Activated B cell treated with CpG ODN at 0.5 μM for 24 hours (primary cell): ENCODE results near the gene TTC27. TPM values are rescaled to one million over a fixed set of nuclear protein-coding genes. Genes with fewer than 3 reads are reported as not detected.
A peak's percentile ranks its signal among the peaks of the same experiment; 100 is the strongest.

ENCODE experiments used
- ATAC-seq: fragments of 200-7000 bp; cut with Tn5 transposase; one replicate; pipeline ENCODE4 v1.10.0; 2021; ENCODE audit warnings: low read depth, mild to moderate bottlenecking, moderate library complexity
- CTCF ChIA-PET: fragments of 350-600 bp; sonication (Branson Sonifier 250); formaldehyde crosslinking; loops from one replicate; lab custom pipeline; 2021; ENCODE audit warnings: antibody characterized with exemption; lab: Charles Lee
- POLR2A ChIA-PET: fragments of 350-600 bp; sonication (Branson Sonifier 250); formaldehyde crosslinking; loops from one replicate; lab custom pipeline; 2021; ENCODE audit warnings: antibody characterized with exemption; lab: Charles Lee
- DNase-seq: peaks from one replicate; pipeline ENCODE4 v3.0.0; 2022
- H3K27ac Mint-ChIP-seq: one replicate; pipeline ENCODE4 v1.8.0; 2020; ENCODE audit warnings: mixed read lengths
- H3K27me3 Mint-ChIP-seq: one replicate; pipeline ENCODE4 v1.8.0; 2021; ENCODE audit warnings: mixed read lengths
- H3K36me3 Mint-ChIP-seq: one replicate; pipeline ENCODE4 v1.8.0; 2021; ENCODE audit warnings: low read depth, mixed read lengths
- H3K4me1 Mint-ChIP-seq: one replicate; pipeline ENCODE4 v1.8.0; 2021; ENCODE audit warnings: mixed read lengths
- H3K4me3 Mint-ChIP-seq: one replicate; pipeline ENCODE4 v1.8.0; 2020; ENCODE audit warnings: mild to moderate bottlenecking, mixed read lengths
- H3K9me3 Mint-ChIP-seq: one replicate; pipeline ENCODE4 v1.8.0; 2020; ENCODE audit warnings: mixed read lengths
- intact Hi-C: fragments of 100-400 bp; cut with micrococcal nuclease; formaldehyde crosslinking; loops from one replicate; pipeline ENCODE4 v1.15.1; 2024
- total RNA-seq: library from RNA; stranded (reverse); gene quantifications from 2 replicates; pipeline ENCODE4 v1.2.3, GENCODE V29; 2022
- TF ChIP-seq, protein P1 (sequence below): fragments of 200-600 bp; IDR thresholded peaks from one replicate; pipeline ENCODE4 v1.8.0; 2022; ENCODE audit warnings: antibody characterized with exemption, mild to moderate bottlenecking

Gene TTC27
- total RNA-seq = 34.8 and 36.3 TPM in 2 replicates

DNA sequence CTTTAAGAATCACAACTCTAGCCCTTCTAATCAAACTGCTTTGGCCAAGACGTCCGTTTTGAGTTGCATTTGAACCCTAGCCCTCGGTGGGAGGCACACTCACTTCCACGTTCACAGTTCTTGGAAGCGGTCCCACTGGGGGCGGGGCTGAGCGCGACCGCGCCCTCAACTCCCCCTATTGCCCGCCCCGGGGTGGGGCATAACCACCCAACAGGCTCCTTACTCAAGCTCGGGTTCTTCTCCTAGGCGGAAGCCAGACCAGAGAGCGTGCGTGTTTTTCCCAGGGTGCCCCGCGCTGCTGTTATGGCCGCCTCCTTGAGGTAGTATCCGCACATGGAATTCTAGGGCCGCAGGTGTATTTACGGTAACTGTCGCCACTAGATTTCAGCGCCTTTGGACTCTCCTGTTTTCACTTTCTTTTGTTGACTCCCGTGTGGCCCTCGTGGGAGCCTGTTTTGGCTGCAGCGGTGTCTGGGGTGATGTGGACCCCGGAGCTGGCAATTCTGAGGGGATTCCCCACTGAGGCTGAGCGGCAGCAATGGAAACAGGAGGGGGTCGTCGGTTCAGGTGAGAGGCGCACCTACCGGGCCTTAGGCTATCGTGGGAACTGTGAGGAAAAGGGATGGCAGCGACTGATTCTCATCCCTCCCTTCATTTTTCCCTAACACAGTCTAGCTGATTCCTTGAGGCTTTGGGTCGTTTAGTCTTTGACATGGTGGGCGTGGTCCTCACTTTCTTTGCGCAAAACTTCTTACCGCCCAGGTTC lies at the start of gene TTC27:
Gene TTC27 (plus strand): TSS at position 237 of the 766 bp plus-strand sequence. CDS start 243 bp downstream, at position 480.
- ChIA-PET CTCF (interaction anchor here (0.6 to 1.5 kb wide), 2 partner anchors 20 to 956 kb away, joined by 4 read pairs; no protein-coding TSS in a partner anchor), POLR2A (interaction anchor here (0.6 to 1.5 kb wide), 6 partner anchors 8 to 971 kb away, joined by 3 to 16 read pairs (median 4); partner anchors contain the start of gene FAM98A)
- Mint-ChIP-seq H3K9me3 (no peaks in the 10 kb centered on the region), H3K27me3 (no peaks in the 10 kb centered on the region), H3K4me3 (peak within 1 kb of the TSS; percentile 97), H3K4me1 (peaks cover 27% of the 10 kb centered on the region), H3K27ac (peak within 1 kb of the TSS; percentile 93), H3K36me3 (peaks cover 32% of the 10 kb centered on the region)
- DNase-seq (peak; percentile 93), ATAC-seq (peak; percentile 100)
- TF ChIP-seq, protein P1, sequence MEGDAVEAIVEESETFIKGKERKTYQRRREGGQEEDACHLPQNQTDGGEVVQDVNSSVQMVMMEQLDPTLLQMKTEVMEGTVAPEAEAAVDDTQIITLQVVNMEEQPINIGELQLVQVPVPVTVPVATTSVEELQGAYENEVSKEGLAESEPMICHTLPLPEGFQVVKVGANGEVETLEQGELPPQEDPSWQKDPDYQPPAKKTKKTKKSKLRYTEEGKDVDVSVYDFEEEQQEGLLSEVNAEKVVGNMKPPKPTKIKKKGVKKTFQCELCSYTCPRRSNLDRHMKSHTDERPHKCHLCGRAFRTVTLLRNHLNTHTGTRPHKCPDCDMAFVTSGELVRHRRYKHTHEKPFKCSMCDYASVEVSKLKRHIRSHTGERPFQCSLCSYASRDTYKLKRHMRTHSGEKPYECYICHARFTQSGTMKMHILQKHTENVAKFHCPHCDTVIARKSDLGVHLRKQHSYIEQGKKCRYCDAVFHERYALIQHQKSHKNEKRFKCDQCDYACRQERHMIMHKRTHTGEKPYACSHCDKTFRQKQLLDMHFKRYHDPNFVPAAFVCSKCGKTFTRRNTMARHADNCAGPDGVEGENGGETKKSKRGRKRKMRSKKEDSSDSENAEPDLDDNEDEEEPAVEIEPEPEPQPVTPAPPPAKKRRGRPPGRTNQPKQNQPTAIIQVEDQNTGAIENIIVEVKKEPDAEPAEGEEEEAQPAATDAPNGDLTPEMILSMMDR = no peak
- intact Hi-C loops = loop anchor here (1.0 to 10.0 kb wide), 7 partner anchors 271 to 971 kb away; partner anchors contain the start of genes BIRC6, FAM98A, SLC30A6 and SPAST

DNA sequence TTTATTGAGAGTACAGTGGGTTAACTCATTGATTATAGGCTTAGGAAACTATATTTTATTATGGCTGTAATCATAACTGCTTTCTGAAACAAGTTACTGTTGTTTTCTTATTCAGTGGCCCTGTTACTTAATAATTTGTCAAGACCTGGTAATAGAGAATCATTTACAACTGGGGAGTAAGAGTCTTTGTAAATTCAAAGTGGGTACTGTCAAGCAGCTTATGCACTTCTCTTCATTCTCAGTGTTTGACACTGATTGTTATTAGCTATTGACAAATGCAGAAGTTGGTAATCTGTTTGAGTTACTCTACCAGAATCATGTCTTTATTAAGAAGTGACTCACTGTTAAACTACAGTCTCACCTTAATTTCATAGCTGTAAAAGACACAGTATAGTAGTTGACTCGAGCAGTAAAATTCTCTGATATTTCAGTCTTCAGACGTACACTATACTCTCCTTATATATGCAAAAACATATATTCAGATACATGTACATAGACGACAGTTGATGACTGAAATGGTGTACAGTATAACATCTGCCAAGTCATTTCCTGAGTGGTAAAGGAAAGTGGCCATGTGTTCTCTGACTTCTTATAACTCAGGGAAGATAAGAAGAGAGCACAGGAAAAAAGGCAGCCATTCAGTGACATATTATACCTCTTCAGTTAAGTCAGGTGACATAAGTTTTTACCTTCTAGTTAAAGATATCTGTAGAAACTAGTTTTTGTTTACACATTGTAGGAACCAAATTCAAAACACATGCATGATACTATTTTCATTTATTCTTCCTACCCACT lies 36.0 kb upstream of the TTC27 start:
- POLR2A ChIA-PET = interaction anchor here (0.6 kb wide), 1 partner anchor 442 kb away, joined by 3 read pairs; no protein-coding TSS in a partner anchor
- no peak overlapping the region for H3K4me3 Mint-ChIP-seq
- DNase-seq = no peak

DNA sequence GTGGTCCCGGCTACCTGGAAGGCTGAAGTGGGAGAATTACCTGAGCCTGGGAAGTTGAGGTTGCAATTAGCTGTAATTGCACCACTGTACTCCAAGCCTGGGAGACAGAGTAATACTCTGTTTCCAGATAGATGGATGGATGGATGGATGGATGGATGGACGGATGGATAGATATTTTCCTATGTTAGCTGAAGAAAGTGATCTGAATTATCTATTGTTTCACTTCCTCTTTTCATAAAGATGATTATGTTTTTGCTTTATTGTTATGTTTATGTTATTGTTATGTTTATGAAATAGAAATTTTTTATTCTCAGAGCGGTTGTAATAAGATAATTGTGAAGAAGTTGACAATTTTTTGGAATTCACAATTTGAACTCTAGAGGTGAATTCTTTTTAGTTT lies 33.3 kb upstream of the TTC27 start:
- Mint-ChIP-seq H3K4me1 (no peaks in the 10 kb centered on the region), H3K9me3 (no peaks in the 10 kb centered on the region), H3K36me3 (peaks cover 48% of the 10 kb centered on the region), H3K4me3 (no peak overlapping the region), H3K27ac (no peak overlapping the region), H3K27me3 (no peaks in the 10 kb centered on the region)
- CTCF ChIA-PET = no interaction called here
- intact Hi-C loops = no loop called here
- TF ChIP-seq, protein P1 = no peak
- DNase-seq (no peak), ATAC-seq (no peak)
- POLR2A ChIA-PET = interaction anchor here (0.6 kb wide), 1 partner anchor 33 kb away, joined by 3 read pairs; the partner anchor contains the start of gene TTC27

More for the DNA sequence above, 36.0 kb upstream of the TTC27 start:
- Mint-ChIP-seq H3K27me3 (no peaks in the 10 kb centered on the region), H3K27ac (peak overlapping the region; percentile 46), H3K36me3 (peaks cover 32% of the 10 kb centered on the region), H3K4me1 (no peaks in the 10 kb centered on the region), H3K9me3 (no peaks in the 10 kb centered on the region)
- intact Hi-C loops = no loop called here
- TF ChIP-seq, protein P1 = no peak
- no peak for ATAC-seq
- CTCF ChIA-PET = interaction anchor here (0.9 kb wide), 1 partner anchor 31 kb away, joined by 7 read pairs; no protein-coding TSS in a partner anchor

DNA sequence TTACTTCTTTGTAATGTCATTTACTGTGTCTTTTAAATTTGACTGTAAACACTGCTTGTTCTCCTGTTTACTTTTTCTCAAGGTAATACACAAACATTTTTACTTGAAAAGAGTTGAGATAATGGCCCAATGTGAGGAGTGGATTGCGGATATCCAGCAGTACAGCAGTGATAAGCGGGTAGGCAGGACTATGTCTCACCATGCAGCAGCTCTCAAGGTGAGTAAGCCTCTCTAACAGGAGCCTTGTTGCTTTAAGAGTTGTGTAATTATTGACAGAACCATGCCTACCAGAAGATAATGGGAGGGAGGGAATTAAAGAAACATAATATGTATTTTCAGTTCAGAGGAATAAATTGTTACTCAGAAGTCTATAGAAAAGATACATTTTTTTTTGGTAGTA lies 16.5 kb upstream of the TTC27 start:
- Mint-ChIP-seq H3K27ac (no peak overlapping the region), H3K36me3 (peaks cover 80% of the 10 kb centered on the region), H3K4me1 (no peaks in the 10 kb centered on the region), H3K9me3 (no peaks in the 10 kb centered on the region), H3K4me3 (no peak overlapping the region), H3K27me3 (no peaks in the 10 kb centered on the region)
- CTCF ChIA-PET = no interaction called here
- POLR2A ChIA-PET = no interaction called here
- intact Hi-C loops = no loop called here
- TF ChIP-seq, protein P1 = no peak
- DNase-seq (no peak), ATAC-seq (no peak)
